NCI-H460 (cell line): ENCODE results near the gene PDLIM1. TPM values are rescaled to one million over a fixed set of nuclear protein-coding genes. Genes with fewer than 3 reads are reported as not detected.
"Not testable (repeated sequence)": the region's sequence is repeated elsewhere in the genome, so short reads cannot be mapped to it uniquely, and the experiment has no call there.

ENCODE experiments used
- DNase-seq: peaks from one replicate; pipeline ENCODE4 v3.0.0-alpha.2; 2016; ENCODE audit warnings: low read depth; ENCODE audit errors: extremely low read depth
- total RNA-seq: library from RNA; depleted of rRNA; stranded (reverse); fragments of >200 nt; shearing (Covaris generic); gene quantifications from 2 replicates; pipeline ENCODE4 v1.2.3, GENCODE V29; 2014; rRNA removed

Gene PDLIM1
- total RNA-seq, 1 experiment from 2014 or later = 19.4 TPM

DNA sequence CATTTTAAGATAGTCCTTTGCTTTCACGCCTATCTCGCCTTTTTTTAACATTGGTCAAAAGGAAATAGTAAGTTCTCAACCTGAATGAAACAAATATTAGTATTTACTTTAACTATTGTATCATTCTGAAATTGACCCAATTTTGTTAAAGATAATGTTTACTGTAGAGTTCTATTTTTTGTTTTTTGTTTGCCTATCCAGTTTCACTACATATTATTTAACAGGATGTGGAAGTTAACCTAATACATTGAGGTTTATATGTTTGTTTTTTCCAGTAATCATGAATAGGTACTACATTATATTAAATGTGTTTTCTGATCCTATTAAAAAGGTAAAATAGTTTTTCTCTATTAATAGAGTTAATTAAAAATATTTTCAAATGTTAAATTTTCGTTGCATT lies 70.3 kb downstream of the PDLIM1 start:
- DNase-seq = no peak

DNA sequence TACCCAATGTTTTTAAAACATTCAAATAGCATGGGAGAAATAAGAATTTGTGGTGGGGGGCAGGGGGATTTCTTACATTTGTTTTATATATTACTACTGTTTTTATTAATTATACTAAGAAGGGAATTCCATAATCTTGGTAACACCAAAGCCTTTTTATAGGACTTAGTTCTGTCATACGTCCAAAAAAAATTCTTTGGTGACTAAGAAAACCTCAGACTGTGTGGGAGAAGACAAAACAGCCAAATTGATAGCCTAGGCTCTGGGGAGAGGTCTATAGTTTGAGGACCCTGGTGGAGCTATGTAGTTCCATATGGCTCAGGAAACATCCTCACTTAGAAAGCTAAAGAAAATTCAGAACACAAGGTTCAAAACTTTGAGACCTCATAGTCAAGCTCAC lies 73.3 kb downstream of the PDLIM1 start:
- no peak for DNase-seq

DNA sequence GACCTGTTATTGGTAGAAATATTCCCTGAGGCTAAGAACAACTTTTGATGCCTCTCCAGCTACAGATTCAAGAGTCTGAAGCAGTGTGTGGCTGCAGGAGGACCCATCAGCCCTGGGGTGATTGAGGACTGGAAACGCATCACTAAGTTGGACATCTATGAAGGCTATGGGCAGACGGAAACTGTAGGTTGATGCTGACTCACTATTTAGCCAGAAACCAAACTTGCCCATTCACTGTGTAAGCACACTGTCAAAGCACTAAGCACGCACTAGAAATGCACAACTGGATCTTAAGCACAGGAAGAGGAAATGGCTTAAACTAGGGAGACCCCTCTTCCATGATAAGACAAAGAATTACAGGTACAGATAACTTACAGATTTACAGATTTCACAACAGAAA lies 76.0 kb downstream of the PDLIM1 start:
- no peak for DNase-seq

DNA sequence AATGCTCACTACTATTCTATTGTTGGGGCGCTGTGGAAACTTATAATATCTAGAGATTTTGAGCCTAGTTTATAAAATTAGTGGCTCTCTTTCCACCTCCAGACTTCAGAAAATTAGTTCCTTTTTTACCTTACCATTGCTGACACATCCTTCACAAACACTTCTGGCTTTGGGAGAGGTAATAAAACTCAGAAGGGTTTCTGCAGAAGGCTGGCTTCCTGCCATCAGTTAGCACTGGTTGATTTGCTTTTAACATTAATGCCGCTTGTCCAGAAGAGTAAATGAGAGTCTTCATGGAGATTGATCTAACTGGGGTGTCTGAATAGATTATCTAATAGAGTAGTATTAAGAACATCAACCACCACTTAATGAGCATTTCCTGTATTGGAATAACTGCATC lies 76.4 kb downstream of the PDLIM1 start:
- DNase-seq = no peak

DNA sequence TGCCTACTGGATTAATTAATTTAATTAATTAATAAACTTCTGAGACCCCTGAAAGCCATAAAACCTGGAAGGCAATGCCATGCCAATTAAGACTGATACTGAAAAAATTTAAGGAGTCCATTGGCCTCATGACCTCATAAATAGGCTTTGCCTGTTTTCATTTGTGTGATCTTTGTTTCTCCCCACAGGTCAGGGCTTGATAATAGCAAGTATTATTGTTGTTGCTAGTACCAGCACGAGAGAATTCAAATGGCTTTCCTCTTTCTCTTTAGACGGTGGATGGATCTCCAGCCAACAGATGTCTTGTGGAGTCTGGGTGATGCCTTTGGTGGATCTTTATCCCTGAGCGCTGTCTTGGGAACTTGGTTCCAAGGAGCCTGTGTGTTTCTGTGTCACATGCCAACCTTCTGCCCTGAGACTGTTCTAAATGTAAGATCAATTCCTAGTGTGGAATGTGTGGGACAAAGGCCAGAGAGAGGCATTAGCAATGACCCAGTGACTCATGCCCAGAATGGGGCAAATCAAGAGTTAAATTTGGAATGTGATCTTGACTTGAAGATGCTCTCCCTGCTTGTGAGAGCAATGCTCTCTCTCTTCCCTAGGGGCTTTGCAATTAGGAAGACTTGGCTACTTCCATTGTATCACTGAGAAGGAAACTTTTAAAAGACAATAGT lies 79.1 kb downstream of the PDLIM1 start:
- DNase-seq = no peak

DNA sequence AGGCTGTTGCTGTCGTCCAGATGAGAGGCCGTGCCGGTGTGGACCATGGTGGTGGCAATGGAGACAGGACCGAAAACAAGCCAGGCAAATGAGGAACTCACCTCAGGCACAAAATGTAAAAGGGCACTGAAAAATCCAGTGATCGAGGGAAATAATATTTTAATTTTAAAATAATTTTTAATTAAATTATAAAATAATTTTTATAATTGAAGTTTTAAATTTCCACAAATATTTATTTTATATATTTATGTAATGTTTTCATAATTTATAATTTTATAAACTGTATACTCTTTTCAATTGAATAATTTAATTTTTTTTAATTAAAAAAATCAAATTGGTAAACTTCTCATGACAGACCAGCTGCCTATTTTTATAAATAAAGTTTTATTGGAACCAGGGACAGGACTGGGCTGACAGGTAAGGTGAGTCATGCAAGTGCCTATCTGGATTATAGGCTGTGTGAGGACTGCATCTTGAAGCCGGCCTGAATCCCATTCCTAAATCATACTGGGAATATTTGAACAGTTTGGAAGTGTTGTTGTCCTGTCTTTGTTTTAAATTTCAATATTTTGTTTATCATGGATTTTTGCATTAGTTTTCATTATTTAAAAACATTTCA lies 81.2 kb downstream of the PDLIM1 start:
- DNase-seq = no peak

DNA sequence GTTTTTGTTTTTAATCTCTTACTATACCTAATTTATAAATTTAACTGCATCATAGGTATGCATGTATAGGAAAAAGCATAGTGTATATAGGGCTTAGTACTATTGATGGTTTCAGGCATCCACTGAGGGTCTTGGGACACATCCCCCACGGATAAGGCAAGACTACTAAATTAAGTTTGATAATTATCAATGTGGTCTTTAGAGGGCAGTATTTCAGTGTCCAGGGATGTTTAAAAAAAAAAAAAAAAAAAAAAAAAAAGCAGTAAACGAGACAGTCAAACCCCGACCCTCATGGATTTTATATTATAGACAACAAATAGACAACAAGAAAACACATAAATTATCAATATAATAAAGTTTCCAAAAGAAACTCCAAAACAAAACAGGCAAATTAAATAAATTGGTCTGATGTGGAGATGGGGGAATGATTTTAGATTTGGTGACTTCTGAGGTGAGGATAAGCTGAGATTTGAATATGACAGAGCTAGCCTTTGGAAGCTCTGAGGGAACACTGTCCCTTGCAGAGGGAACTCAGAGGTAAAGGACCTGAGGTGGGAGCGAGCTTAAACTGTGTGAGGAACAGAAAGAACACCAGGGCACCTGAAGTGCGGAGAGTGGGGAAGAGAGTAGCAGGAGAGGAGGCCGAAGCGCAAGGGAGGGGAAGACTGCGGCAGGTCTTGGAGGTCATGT lies 82.0 kb downstream of the PDLIM1 start:
- peak; percentile 22 for DNase-seq

DNA sequence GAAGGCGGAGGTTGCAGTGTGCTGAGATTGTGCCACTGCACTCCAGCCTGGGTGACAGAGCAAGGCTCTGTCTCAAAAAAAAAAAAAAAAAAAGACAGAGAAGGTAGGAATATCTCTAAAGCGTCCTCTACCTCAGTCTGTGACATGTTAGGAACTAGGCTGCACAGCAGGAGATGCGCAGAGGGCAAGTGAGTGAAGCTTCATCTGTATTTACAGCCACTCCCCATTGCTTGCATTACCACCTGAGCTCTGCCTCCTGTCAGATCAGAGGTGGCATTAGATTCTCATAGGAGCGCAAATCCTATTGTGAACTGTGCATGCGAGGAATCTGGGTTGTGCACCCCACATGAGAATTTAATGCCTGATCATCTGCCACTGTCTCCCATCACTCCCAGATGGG lies 87.9 kb downstream of the PDLIM1 start:
- not testable (repeated sequence) for DNase-seq

DNA sequence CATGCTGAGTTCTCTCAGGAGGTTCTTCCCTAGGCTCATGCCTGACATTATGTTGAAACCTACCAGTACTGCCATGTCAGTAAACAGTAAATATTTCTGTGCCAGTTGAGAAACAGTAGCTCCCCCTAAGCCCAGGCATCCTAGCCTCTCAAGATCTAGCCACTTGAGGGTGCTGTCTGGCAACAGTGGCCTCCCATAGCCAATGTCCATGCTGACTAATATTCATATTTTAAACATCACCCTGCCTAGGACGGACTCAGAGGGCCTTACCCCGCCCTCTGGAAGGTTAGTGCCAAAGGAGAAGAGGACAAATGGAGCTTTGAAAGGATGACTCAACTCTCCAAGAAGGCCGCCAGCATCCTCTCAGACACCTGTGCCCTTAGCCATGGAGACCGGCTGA lies 89.1 kb downstream of the PDLIM1 start:
- DNase-seq = peak; percentile 52

DNA sequence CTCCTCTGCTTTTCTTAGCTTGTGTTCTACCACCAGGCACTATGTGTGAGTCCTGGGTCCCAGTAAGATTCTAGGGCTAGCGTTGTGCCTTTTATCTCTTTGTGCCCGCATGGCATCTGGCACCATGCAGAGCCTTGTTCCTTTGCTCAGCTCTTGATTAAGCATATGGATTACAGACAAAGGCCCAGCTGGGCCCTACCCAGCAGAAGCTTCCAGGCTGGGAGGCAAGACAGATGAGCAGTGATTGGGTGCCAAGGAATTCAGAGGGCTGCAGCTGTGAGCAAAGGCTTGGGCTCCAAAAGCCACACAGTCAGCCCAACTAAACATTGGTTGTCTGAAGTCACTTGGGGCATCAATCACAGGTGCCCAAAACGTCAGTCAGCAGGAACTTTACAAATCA lies 94.8 kb downstream of the PDLIM1 start:
- no peak for DNase-seq

DNA sequence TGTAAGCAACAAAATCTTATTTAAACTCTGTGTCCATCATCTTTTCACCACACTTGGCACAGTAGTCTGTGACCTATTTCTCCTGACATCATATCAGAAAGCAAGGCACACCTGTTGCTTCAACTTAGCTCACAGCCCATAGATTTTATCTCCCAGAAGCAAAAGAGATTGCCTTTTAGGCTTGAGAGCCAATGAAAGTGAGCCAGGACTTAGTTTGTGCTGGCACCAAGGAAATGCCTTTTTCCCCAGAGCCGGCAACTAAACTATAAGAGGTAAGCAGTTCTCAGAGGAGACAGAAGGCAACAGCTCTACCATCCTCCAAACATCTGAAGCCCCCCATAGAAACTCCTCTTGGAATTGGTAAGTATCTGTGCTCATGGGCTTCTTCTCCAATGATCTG lies 96.9 kb downstream of the PDLIM1 start, which contains the start of gene ACSM6:
TSS of gene ACSM6 (plus strand) at position 295 of the 400 bp plus-strand sequence. CDS start 248 bp downstream, outside the sequence.
- no peak for DNase-seq

DNA sequence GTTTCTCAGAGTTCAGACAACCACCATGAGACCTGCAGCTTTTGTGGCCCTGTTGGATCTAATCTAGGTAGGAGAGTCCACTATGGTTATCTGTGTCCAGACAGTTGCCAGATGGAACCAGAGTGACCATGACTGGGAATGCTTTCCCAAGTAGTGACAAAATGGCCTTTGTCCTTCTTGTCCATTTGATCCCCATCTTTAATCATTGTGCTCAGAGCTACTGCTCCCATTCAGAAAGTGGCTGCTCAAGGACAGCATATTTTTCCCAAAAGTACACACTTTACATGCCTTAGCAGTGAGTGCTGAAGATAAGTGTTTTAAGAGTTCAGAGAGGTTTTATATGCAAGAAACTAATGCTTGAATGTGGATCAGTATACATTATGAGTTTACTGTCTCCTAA lies 102.2 kb downstream of the PDLIM1 start:
- DNase-seq = no peak

DNA sequence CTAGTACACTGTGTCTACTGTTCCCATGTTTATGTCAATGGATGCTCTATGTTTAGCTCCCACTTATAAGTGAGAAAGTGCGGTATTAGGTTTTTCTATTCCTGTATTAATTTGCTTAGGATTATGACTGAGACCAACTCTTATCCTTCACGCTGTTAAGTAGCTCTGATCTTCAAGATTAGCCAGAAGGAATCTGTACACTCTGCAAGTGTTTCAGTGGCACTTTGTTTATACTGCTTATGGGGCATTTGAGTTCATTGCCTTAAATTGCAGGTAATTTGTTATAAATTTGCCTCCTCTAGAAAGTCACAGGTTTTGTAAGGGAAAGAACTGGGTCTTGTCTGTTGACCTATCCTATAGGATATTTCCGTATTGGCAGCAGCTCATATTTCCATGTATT lies 103.2 kb downstream of the PDLIM1 start:
- DNase-seq = no peak

Other genes with a start within 250 kb of the PDLIM1 start
- not detected in 2 replicates for gene CYP2C8, start 221.5 kb downstream of the PDLIM1 start, total RNA-seq
- gene ACSM6, start 96.8 kb downstream of the PDLIM1 start, total RNA-seq = not detected in 2 replicates